Stimulated activated naive CD8-positive, alpha-beta T cell treated with anti-CD3 and anti-CD28 coated beads, Interleukin-15, Interleukin-2, amounts not matched to agents 100 ng/mL and 50 ng/mL, for 24 hours (primary cell): ENCODE measurements around the gene DDX24.

Source experiments
- H3K27ac Mint-ChIP-seq: one replicate; pipeline ENCODE4 v1.8.0; 2021; ENCODE audit warnings: mild to moderate bottlenecking, mixed read lengths
- H3K27me3 Mint-ChIP-seq: one replicate; pipeline ENCODE4 v1.8.0; 2021; ENCODE audit warnings: mixed read lengths
- H3K36me3 Mint-ChIP-seq: one replicate; pipeline ENCODE4 v1.8.0; 2021; ENCODE audit warnings: low read depth, mixed read lengths
- H3K4me1 Mint-ChIP-seq: one replicate; pipeline ENCODE4 v1.8.0; 2021; ENCODE audit warnings: low read depth, mixed read lengths
- H3K4me3 Mint-ChIP-seq: one replicate; pipeline ENCODE4 v1.8.0; 2021; ENCODE audit warnings: mild to moderate bottlenecking, mixed read lengths
- H3K9me3 Mint-ChIP-seq: one replicate; pipeline ENCODE4 v1.8.0; 2021; ENCODE audit warnings: mixed read lengths

Gene DDX24

DNA sequence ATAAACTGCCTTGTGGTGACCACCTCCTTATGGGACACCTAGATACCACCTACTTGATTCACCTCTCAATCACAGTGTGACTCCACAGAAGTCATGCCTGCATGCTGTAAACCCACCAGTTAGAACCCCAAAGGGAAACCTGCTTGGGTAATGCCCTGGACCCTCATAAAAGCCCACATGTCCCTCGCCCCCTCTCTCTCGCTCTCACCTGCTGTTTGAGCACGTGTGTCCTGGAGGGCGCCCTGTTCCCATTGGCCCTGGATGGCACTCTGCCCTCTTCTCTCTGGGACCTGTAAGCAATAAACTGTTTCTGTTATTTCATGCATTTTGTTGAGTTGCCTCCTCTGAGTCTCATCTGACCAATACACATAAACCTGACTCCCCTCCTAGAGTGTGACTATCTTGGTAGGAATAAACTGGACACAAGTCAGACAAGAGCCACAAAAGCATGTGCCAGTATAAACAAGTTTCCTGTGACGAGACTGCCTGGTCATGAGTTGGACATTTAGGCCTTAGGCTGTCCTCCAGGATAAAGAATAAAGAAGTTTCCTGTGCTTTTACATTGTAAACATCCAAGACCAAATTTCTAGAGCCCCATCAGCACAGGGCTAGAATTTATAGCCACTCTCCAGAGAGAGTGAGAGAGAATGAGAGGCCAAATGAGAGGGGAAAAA, 39.8 kb upstream of the DDX24 start:
- H3K4me3 Mint-ChIP-seq = no peak overlapping the region
- H3K9me3 Mint-ChIP-seq = peaks cover 11% of the 10 kb centered on the region
- no peaks in the 10 kb centered on the region for H3K36me3 Mint-ChIP-seq
- H3K4me1 Mint-ChIP-seq = no peaks in the 10 kb centered on the region
- H3K27me3 Mint-ChIP-seq = peaks cover 20% of the 10 kb centered on the region
- no peak overlapping the region for H3K27ac Mint-ChIP-seq

DNA sequence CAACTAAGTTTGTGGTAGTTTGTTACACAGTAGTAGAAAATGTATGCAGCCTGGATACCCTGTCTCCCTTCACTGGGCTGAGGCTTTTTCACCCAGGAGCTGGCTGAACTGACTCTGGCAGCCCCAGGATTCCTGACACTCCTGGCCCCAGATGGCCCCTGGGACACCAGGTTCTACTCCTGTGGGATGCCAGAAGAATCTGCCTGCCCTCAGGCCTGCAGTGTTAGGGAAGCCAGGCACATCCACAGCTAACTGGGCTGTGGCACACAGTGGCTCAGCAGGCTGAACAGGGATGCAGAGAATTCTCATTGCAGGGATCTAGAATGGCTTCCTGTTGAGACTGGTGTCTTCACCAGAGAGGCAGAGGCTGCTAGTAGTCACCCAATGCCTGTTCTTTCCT, 38.1 kb upstream of the DDX24 start:
- Mint-ChIP-seq H3K4me1 (no peaks in the 10 kb centered on the region), H3K27ac (no peak overlapping the region), H3K36me3 (no peaks in the 10 kb centered on the region), H3K9me3 (peaks cover 11% of the 10 kb centered on the region), H3K27me3 (peaks cover 20% of the 10 kb centered on the region), H3K4me3 (no peak overlapping the region)

DNA sequence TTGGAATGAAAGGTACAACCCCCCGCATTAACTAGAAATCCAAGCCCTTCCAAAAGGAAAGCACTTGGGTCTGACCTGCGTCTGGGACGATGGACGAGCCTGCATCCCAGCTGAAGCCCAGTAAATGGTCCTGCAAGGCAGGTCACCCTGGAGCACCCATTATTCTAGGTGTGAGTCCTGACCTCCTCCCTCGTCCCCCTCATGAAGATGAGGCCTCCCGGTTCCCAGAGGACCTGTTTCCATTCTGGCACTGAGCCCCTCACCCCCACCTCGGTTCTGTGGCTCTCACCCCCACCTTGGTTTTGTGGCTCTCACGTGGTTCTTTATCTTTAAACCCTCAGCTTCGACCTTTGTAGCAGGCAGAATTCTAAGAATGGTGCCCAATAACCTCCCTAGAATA, 36.9 kb upstream of the DDX24 start:
- H3K4me1 Mint-ChIP-seq = no peaks in the 10 kb centered on the region
- peaks cover 20% of the 10 kb centered on the region for H3K27me3 Mint-ChIP-seq
- H3K4me3 Mint-ChIP-seq = no peak overlapping the region
- no peak overlapping the region for H3K27ac Mint-ChIP-seq
- peaks cover 11% of the 10 kb centered on the region for H3K9me3 Mint-ChIP-seq
- H3K36me3 Mint-ChIP-seq = no peaks in the 10 kb centered on the region

DNA sequence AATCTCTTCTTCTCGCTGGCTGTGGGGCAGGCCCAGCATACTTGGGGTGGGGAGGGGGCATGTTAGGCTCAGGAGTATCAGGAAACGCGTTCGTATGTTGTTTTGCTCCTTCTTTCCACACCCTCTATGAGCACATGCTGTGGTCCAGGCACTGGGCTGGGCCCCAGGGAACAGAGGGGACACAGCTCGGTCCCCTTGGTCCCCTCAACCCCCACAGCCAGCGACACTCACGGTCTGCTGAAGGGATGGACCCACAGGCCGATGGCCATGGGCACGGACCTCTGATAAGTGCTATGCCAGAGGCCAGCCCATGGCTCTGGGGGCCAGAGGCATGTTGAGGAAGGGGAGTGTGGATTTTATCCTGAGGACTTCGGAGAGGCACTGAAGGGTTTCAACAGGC, 35.7 kb upstream of the DDX24 start:
- no peaks in the 10 kb centered on the region for H3K36me3 Mint-ChIP-seq
- no peak overlapping the region for H3K27ac Mint-ChIP-seq
- H3K9me3 Mint-ChIP-seq = peaks cover 11% of the 10 kb centered on the region
- H3K4me1 Mint-ChIP-seq = no peaks in the 10 kb centered on the region
- H3K4me3 Mint-ChIP-seq = no peak overlapping the region
- peaks cover 20% of the 10 kb centered on the region for H3K27me3 Mint-ChIP-seq

DNA sequence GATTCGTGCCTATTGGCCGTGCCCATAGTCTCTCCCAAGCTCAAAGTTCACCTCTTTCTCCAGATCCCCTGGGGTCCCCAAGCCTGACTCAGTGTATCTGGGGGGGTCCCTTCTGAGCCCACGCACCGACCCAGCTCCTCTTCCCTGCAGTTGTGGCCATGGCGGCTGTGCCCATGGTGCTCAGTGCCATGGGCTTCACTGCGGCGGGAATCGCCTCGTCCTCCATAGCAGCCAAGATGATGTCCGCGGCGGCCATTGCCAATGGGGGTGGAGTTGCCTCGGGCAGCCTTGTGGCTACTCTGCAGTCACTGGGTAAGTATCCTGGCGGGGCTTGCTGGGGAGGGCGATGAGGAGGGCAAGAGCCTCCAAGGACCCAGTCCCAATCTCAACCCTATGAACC, 34.6 kb upstream of the DDX24 start:
- peaks cover 16% of the 10 kb centered on the region for H3K27me3 Mint-ChIP-seq
- peaks cover 8% of the 10 kb centered on the region for H3K9me3 Mint-ChIP-seq
- no peaks in the 10 kb centered on the region for H3K4me1 Mint-ChIP-seq
- H3K36me3 Mint-ChIP-seq = no peaks in the 10 kb centered on the region
- H3K27ac Mint-ChIP-seq = no peak overlapping the region
- no peak overlapping the region for H3K4me3 Mint-ChIP-seq

DNA sequence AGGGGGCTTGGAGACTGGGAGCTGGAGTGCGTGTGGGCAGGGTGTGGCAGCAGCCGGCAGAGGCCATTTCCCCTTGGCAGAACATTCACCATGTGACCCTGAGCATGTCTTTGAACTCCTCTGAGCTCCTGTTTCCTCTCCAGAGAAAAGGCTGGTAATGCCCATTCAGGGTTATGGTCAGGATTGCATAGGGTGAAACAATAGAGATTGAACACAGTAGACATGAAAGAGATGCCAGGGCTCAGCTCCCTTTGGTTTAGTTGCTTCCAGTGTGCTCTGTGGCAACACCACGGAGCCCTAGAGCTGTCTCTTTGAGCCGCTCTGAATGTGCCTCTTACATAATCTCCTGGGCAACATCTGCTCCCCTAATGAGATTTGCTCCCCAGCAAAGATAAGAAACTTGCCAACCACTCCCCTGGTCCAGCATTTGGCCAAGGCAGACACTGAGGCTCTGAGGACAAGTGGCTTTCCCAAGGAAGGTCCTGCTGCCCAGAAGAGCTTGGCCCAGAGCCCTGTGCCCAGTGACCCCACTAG, 34.1 kb upstream of the DDX24 start:
- Mint-ChIP-seq H3K27ac (no peak overlapping the region), H3K4me1 (no peaks in the 10 kb centered on the region), H3K36me3 (no peaks in the 10 kb centered on the region), H3K9me3 (peaks cover 5% of the 10 kb centered on the region), H3K27me3 (peaks cover 16% of the 10 kb centered on the region), H3K4me3 (no peak overlapping the region)

DNA sequence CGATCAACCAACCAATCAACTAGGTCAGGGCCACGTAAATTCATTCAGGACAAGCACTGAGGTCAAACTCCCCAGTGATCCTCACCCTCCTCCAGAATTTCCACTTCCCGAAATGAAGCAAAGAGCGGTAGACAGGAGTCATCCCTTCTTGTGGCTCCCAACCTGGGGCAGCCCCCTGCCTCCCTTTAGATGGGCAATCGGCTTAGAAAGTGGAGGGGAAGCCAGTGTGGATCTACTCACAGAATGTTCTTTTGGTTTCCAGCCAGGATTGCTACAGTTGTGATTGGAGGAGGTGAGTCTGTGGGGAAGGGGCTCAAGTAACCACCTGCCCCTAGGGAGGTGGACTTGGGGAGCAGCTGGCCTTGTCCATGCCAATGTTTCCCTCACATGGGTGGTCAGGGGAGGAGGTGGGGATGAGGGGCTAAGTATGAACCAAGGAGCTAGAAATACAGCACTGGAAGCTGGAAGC, 33.6 kb upstream of the DDX24 start:
- no peaks in the 10 kb centered on the region for H3K4me1 Mint-ChIP-seq
- H3K9me3 Mint-ChIP-seq = peaks cover 2% of the 10 kb centered on the region
- no peak overlapping the region for H3K4me3 Mint-ChIP-seq
- no peaks in the 10 kb centered on the region for H3K36me3 Mint-ChIP-seq
- H3K27ac Mint-ChIP-seq = no peak overlapping the region
- H3K27me3 Mint-ChIP-seq = peaks cover 16% of the 10 kb centered on the region

DNA sequence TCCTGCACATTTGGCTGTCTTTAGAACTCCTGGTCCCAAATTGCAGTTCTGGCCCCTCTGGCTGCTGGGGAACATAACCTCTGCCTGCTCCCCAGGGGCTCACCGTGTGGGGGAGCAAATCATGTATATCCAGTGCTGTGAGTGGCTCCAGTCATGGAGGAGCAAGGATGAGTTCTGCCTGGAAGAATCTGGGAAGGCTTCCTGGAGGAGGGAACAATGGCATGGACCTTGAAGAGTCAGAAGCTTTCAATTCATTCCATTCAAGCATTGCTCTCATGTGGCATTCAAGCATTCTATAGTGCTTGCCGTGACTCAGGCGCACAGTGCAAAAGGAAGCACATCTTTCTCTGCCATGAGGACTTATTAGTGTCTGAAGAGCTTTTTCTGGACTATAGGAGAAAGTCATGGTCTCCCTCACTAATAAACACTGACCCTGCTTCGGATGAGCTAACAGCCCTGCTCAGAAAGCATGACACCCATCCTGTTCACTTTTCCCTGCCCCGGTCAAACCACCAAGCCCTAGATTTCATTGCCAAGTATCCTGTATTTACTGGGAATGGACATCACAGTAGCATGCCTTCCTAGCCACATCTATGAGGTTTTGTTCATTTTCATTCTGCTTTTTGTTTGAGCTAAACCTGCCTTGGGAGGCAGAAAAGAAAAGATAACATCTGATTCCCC, 33.0 kb upstream of the DDX24 start:
- H3K4me1 Mint-ChIP-seq = no peaks in the 10 kb centered on the region
- no peak overlapping the region for H3K27ac Mint-ChIP-seq
- peaks cover 13% of the 10 kb centered on the region for H3K27me3 Mint-ChIP-seq
- no peaks in the 10 kb centered on the region for H3K36me3 Mint-ChIP-seq
- H3K9me3 Mint-ChIP-seq = no peaks in the 10 kb centered on the region
- H3K4me3 Mint-ChIP-seq = no peak overlapping the region

DNA sequence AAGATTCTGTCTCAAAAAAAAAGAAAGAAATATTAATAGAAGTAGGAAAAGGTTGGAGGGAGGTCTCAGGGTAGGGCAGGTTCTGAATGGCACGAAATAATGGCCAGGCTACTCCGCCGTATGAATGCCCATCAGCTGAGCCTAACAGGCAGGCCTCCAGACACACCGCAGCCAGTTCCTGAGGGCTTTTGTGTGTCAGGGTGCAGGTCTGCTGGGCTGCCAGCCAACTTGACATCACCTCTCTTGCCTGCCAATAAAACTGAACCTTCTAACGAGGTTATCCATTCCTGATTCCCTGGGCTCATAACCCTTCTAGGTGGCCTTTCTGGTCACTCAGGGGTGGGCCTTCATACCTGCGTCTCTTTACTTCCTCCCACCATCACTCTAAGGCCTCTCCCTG, 32.5 kb upstream of the DDX24 start:
- no peaks in the 10 kb centered on the region for H3K36me3 Mint-ChIP-seq

DNA sequence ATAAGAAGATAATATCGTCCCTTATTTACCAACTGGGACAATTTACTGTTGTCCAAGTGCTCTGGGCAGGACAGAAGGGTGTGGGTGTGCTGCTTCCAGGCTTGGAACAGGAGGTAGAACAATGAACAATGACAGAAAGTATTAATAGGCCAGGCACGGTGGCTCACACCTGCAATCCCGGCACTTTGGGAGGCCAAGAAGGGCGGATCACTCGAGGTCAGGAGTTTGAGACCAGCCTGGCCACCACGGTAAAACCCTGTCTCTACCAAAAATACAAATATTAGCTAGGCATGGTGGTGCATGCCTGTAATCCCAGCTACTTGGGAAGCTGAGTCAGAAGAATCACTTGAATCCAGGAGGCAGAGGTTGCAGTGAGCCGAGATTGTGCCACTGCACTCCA, 32.1 kb upstream of the DDX24 start:
- Mint-ChIP-seq H3K4me1 (no peaks in the 10 kb centered on the region), H3K27ac (no peak overlapping the region), H3K27me3 (peaks cover 10% of the 10 kb centered on the region), H3K4me3 (no peak overlapping the region), H3K36me3 (no peaks in the 10 kb centered on the region), H3K9me3 (no peaks in the 10 kb centered on the region)

More for the DNA sequence above, 32.5 kb upstream of the DDX24 start:
- Mint-ChIP-seq H3K4me1 (no peaks in the 10 kb centered on the region), H3K4me3 (no peak overlapping the region), H3K27ac (no peak overlapping the region), H3K9me3 (no peaks in the 10 kb centered on the region), H3K27me3 (peaks cover 13% of the 10 kb centered on the region)

DNA sequence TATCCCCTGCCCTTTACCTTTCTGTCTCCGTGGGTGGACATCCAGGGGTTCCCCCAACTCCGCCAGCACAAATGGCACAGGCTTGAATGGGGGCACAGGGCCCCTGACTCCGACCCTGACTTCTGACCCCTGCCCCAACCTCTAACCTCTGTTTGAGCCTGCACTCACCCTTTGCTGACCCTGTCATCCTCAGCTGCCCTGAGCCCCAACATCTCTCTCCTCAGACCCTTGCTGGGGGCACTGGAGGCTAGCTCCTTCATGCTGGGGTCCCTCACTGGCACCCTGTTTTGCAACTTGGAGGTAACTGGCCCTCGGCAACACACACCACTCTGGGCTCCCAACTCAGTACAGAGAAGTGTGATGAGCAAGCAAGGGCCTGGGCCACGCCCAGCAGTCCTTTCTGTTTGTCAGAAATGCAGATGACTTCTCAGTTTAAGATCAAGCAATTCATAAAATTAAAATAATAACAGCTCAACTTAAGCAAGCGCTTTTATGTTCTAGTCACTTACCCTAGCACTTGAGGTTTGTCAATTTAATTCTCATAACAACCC, 31.6 kb upstream of the DDX24 start:
- Mint-ChIP-seq H3K27me3 (peaks cover 9% of the 10 kb centered on the region), H3K9me3 (no peaks in the 10 kb centered on the region), H3K36me3 (no peaks in the 10 kb centered on the region), H3K27ac (no peak overlapping the region), H3K4me1 (no peaks in the 10 kb centered on the region), H3K4me3 (no peak overlapping the region)

DNA sequence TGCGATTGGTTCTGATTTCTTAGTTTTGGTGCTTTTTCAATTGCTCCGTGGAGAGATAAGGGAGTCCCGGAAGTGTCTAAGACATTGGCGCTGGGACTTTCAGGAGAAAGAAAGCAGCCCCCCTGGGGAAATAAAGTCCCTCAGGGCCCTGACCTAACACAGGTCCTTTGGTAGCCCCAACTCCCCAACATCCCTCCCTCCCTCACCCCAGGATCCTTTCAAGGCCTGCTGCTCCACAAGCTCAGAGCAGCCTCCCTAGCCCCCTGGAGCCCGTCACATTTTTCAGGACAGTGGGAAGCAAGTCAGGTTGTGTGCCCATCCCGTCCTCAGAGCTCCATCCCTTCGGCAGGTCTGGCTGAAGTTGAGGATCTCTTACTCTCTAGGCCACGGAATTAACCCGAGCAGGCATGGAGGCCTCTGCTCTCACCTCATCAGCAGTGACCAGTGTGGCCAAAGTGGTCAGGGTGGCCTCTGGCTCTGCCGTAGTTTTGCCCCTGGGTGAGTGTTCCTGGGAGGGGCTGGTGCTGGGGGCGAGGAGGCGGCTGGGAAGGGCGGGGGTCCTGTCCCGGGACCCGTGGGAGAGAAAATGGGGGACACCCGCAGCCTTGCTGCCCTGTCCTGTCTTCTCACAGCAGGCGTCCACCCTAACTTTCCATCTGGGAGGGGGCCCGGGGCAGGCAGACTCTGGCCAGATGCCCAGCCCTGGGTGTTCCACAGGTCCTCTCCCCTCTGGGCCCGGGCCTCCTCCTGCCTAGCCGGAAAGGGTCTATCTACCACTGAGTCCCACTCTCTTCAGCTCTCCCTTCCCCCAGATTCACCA, 30.5 kb upstream of the DDX24 start:
- H3K36me3 Mint-ChIP-seq = no peaks in the 10 kb centered on the region
- no peak overlapping the region for H3K4me3 Mint-ChIP-seq
- no peak overlapping the region for H3K27ac Mint-ChIP-seq
- no peaks in the 10 kb centered on the region for H3K9me3 Mint-ChIP-seq
- H3K27me3 Mint-ChIP-seq = peaks cover 2% of the 10 kb centered on the region
- H3K4me1 Mint-ChIP-seq = no peaks in the 10 kb centered on the region

DNA sequence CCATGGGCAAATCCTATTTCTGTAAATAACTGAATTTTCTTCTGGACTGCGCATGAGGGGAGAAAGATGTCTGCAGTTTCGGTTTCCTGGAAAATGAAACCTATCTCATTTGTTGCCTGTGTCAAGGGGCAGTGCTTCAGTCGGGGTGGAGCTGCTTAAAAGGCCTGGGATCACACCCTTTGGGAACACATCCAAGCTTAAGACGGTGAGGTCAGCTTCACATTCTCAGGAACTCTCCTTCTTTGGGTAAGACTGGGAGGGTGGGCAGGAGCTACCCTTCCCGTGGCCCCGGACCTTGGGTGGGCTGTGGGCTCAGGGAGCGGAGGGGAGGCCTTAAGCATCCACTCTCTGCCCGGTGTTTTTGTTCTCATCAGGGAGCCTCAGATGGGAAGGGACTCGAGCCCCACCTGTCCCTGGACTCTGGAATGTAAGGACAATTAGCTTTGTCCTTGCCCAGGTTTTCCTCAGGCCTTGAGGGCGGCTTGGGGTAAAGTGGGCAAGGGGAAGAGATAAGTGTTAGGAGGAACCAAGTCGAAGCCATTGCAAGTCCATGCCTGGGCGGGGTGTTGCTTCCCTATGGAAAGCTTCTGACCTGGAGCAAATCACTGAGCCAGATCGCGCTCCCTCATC, 29.7 kb upstream of the DDX24 start, which contains the start of gene IFI27:
IFI27 (plus strand) TSS at position 185 of the 630 bp plus-strand sequence.
- no peaks in the 10 kb centered on the region for H3K9me3 Mint-ChIP-seq

DNA sequence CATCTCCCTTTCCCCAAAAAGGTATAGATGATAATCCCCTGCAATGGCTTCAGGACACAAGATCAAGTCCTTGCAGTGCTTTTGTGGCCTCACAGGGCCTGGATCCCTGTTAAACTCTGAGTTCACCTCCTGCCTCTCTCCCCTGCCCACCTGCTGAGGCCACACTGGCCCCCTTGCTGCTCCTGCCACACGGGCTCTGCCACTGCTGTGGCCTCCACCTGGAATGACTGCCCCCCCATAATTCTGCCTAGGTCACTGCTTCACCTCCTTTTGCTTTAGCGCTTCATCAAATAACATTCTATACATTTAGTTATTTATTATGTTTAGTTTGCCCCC, 28.9 kb upstream of the DDX24 start:
- H3K27ac Mint-ChIP-seq = no peak overlapping the region
- H3K36me3 Mint-ChIP-seq = no peaks in the 10 kb centered on the region
- H3K4me1 Mint-ChIP-seq = no peaks in the 10 kb centered on the region
- H3K27me3 Mint-ChIP-seq = no peaks in the 10 kb centered on the region
- no peak overlapping the region for H3K4me3 Mint-ChIP-seq
- H3K9me3 Mint-ChIP-seq = no peaks in the 10 kb centered on the region

More for the DNA sequence above, 29.7 kb upstream of the DDX24 start, which contains the start of gene IFI27:
- H3K27me3 Mint-ChIP-seq = no peaks in the 10 kb centered on the region
- no peak within 1 kb of the TSS for H3K27ac Mint-ChIP-seq
- no peaks in the 10 kb centered on the region for H3K4me1 Mint-ChIP-seq
- no peak within 1 kb of the TSS for H3K4me3 Mint-ChIP-seq
- H3K36me3 Mint-ChIP-seq = no peaks in the 10 kb centered on the region
